Neural crest cell (in vitro differentiated cells): Measurements from ENCODE around the gene FHIP1A. TPM values are rescaled to one million over a fixed set of nuclear protein-coding genes. Genes with fewer than 3 reads are reported as not detected.
"Not testable (repeated sequence)": the region's sequence is repeated elsewhere in the genome, so short reads cannot be mapped to it uniquely, and the experiment has no call there.

ENCODE experiments used
- DNase-seq: peaks from one replicate; pipeline ENCODE4 v3.0.0; 2021; ENCODE audit warnings: low read depth, mixed read lengths, low spot score
- H3K27ac Mint-ChIP-seq: one replicate; pipeline ENCODE4 v1.8.0; 2021; ENCODE audit warnings: mild to moderate bottlenecking, mixed read lengths; ENCODE audit not compliant: unreplicated experiment
- H3K27me3 Mint-ChIP-seq: 2 replicates; pipeline ENCODE4 v1.8.0; 2021; ENCODE audit warnings: low read depth, mild to moderate bottlenecking, mixed read lengths
- H3K36me3 Mint-ChIP-seq: 2 replicates; pipeline ENCODE4 v1.8.0; 2021; ENCODE audit warnings: low read depth, mild to moderate bottlenecking, mixed read lengths
- H3K4me1 Mint-ChIP-seq: 2 replicates; pipeline ENCODE4 v1.8.0; 2021; ENCODE audit warnings: mixed read lengths
- H3K4me3 Mint-ChIP-seq: one replicate; pipeline ENCODE4 v1.8.0; 2021; ENCODE audit warnings: mild to moderate bottlenecking, mixed read lengths
- H3K9me3 Mint-ChIP-seq: 2 replicates; pipeline ENCODE4 v1.8.0; 2021; ENCODE audit warnings: mixed read lengths
- CTCF ChIP-seq: fragments of 200-600 bp; sonication (generic); conservative IDR thresholded peaks from 2 replicates; pipeline ENCODE4 v1.5.0; 2021; ENCODE audit warnings: antibody characterized with exemption, mild to moderate bottlenecking
- total RNA-seq: library from RNA; stranded (reverse); gene quantifications from 2 replicates; pipeline ENCODE4 v1.2.1, GENCODE V29; 2021

FHIP1A gene
- total RNA-seq, 1 donor from 2014 or later = not detected

- H3K9me3 Mint-ChIP-seq = peaks cover 22% of the 10 kb centered on the region
- H3K4me3 Mint-ChIP-seq = no peak overlapping the region
- H3K36me3 Mint-ChIP-seq = no peaks in the 10 kb centered on the region
- no peaks in the 10 kb centered on the region for H3K4me1 Mint-ChIP-seq
- H3K27me3 Mint-ChIP-seq = peaks cover 9% of the 10 kb centered on the region
- TF ChIP-seq CTCF = no peak
- no peak overlapping the region for H3K27ac Mint-ChIP-seq
- DNase-seq = no peak
These were observed 32.4 kb upstream of the FHIP1A start for GRCh38 chr4:151376540-151376939.

GRCh38 chr4:151389311-151389710 lies 19.7 kb upstream of the FHIP1A start:
- no peaks in the 10 kb centered on the region for H3K4me1 Mint-ChIP-seq
- no peak for DNase-seq
- TF ChIP-seq CTCF = no peak
- peaks cover 10% of the 10 kb centered on the region for H3K9me3 Mint-ChIP-seq
- no peaks in the 10 kb centered on the region for H3K27me3 Mint-ChIP-seq
- no peak overlapping the region for H3K27ac Mint-ChIP-seq
- no peak overlapping the region for H3K4me3 Mint-ChIP-seq
- H3K36me3 Mint-ChIP-seq = peaks cover 4% of the 10 kb centered on the region

GRCh38 chr4:151389799-151390198 lies 19.2 kb upstream of the FHIP1A start:
- not testable (repeated sequence) for H3K4me1 Mint-ChIP-seq, H3K27me3 Mint-ChIP-seq, DNase-seq, H3K36me3 Mint-ChIP-seq, H3K27ac Mint-ChIP-seq, H3K4me3 Mint-ChIP-seq
- H3K9me3 Mint-ChIP-seq = peaks cover 10% of the 10 kb centered on the region

GRCh38 chr4:151395873-151396272 lies 13.1 kb upstream of the FHIP1A start:
- no peak for TF ChIP-seq CTCF
- no peaks in the 10 kb centered on the region for H3K4me1 Mint-ChIP-seq
- H3K4me3 Mint-ChIP-seq = no peak overlapping the region
- no peak for DNase-seq
- no peaks in the 10 kb centered on the region for H3K27me3 Mint-ChIP-seq
- H3K27ac Mint-ChIP-seq = no peak overlapping the region
- H3K9me3 Mint-ChIP-seq = peaks cover 5% of the 10 kb centered on the region
- H3K36me3 Mint-ChIP-seq = no peaks in the 10 kb centered on the region

GRCh38 chr4:151400343-151400742 lies 8.6 kb upstream of the FHIP1A start:
- no peak overlapping the region for H3K4me3 Mint-ChIP-seq
- H3K4me1 Mint-ChIP-seq = no peaks in the 10 kb centered on the region
- DNase-seq = no peak
- H3K36me3 Mint-ChIP-seq = no peaks in the 10 kb centered on the region
- TF ChIP-seq CTCF = no peak
- H3K27ac Mint-ChIP-seq = no peak overlapping the region
- H3K27me3 Mint-ChIP-seq = no peaks in the 10 kb centered on the region
- H3K9me3 Mint-ChIP-seq = peaks cover 3% of the 10 kb centered on the region

- Mint-ChIP-seq H3K9me3 (peaks cover 3% of the 10 kb centered on the region), H3K27me3 (peaks cover 12% of the 10 kb centered on the region), H3K27ac (no peak overlapping the region), H3K4me3 (no peak overlapping the region), H3K36me3 (no peaks in the 10 kb centered on the region), H3K4me1 (no peaks in the 10 kb centered on the region)
- DNase-seq = no peak
- no peak for TF ChIP-seq CTCF
These were observed 7.2 kb upstream of the FHIP1A start for GRCh38 chr4:151401739-151402138.
